ENCODE measurements around the gene NKTR.

GRCh38 chr3:42575137-42575741 lies 25.2 kb upstream of the NKTR start:
- TF ChIP-seq NFYB (IDR thresholded peaks at IDR 0.05; ENCODE audit: extremely low read depth, insufficient read length) = no peak
- TF ChIP-seq FOXM1 (IDR thresholded peaks at IDR 0.05; ENCODE audit: low read depth) = no peak
- no peak for TF ChIP-seq FOXM1 (CRISPR knock-in tag; IDR thresholded peaks at IDR 0.05; ENCODE audit: low read depth)
- no peak for TF ChIP-seq POLR2A (conservative IDR thresholded peaks at IDR 0.05)
- TF ChIP-seq REST (IDR thresholded peaks at IDR 0.05; ENCODE audit: borderline replicate concordance) = no peak
- TF ChIP-seq REST (CRISPR knock-in tag; IDR thresholded peaks at IDR 0.05; ENCODE audit: low read depth) = no peak
- TF ChIP-seq STAT5B (CRISPR knock-in tag; IDR thresholded peaks at IDR 0.05) = no peak
- TF ChIP-seq ZNF274 (IDR thresholded peaks at IDR 0.05; ENCODE audit: borderline replicate concordance, low read depth, low read length) = no peak

Measured in K562 (cell line).